Liver (tissue), 9 donors: Measurements from ENCODE around the gene PTPN14. TPM values are rescaled to one million over a fixed set of nuclear protein-coding genes. Genes with fewer than 3 reads are reported as not detected.

Source experiments
- DNase-seq: peaks from one replicate; pipeline ENCODE4 v3.0.0-alpha.2; 2017; ENCODE audit warnings: low spot score
- H3K27ac ChIP-seq, 2 donors: one replicate each; pipeline ENCODE4 v1.7.0; 2013; ENCODE audit warnings: inconsistent platforms in 2 of 2, low read length in 2 of 2, control low read depth in 1 of 2, low read depth in 1 of 2, mild to moderate bottlenecking in 1 of 2
- H3K27me3 ChIP-seq, 4 donors: one replicate each; pipeline versions ENCODE4 v1.6.1 to v1.7.0; 2013; ENCODE audit warnings: low read length in 3 of 4, inconsistent platforms in 1 of 4, mild to moderate bottlenecking in 1 of 4, moderate library complexity in 1 of 4; ENCODE audit not compliant: control insufficient read depth in 4 of 4, insufficient read depth in 4 of 4
- H3K36me3 ChIP-seq, 4 donors: one replicate each; pipeline versions ENCODE4 v1.6.1 to v1.7.0; 2013; ENCODE audit warnings: low read length in 3 of 4, mild to moderate bottlenecking in 3 of 4, low read depth in 1 of 4, moderate library complexity in 1 of 4; ENCODE audit not compliant: control insufficient read depth in 4 of 4, insufficient read depth in 3 of 4
- H3K4me1 ChIP-seq, 4 donors: one replicate each; pipeline versions ENCODE4 v1.6.1 to v1.7.0; 2013; ENCODE audit warnings: low read length in 3 of 4, mild to moderate bottlenecking in 3 of 4, moderate library complexity in 1 of 4; ENCODE audit not compliant: control insufficient read depth in 4 of 4, insufficient read depth in 4 of 4
- H3K4me3 ChIP-seq, 3 donors: one replicate each; pipeline versions ENCODE4 v1.6.1 to v1.7.0; 2013; ENCODE audit warnings: low read length in 3 of 3, control low read depth in 1 of 3, low read depth in 1 of 3, mild to moderate bottlenecking in 1 of 3
- H3K9ac ChIP-seq, 2 donors: one replicate each; pipeline ENCODE4 v1.7.0; 2013; ENCODE audit warnings: low read length in 2 of 2, mild to moderate bottlenecking in 2 of 2, moderate library complexity in 2 of 2, control low read depth in 1 of 2, low read depth in 1 of 2
- H3K9me3 ChIP-seq, 4 donors: one replicate each; pipeline versions ENCODE4 v1.6.1 to v1.7.0; 2013; ENCODE audit warnings: low read length in 3 of 4; ENCODE audit not compliant: control insufficient read depth in 4 of 4
- EGR1 ChIP-seq, 2 donors: IDR thresholded peaks; 2 replicates each; pipeline ENCODE4 v1.6.1; 2016 to 2018; ENCODE audit warnings: antibody characterized with exemption in 2 of 2, low read depth in 2 of 2
- FOXA1 ChIP-seq: IDR thresholded peaks from 2 replicates; pipeline ENCODE4 v1.6.1; 2016; ENCODE audit warnings: antibody characterized with exemption
- FOXA2 ChIP-seq: IDR thresholded peaks from 2 replicates; pipeline ENCODE4 v1.6.1; 2016; ENCODE audit warnings: antibody characterized with exemption
- GABPA ChIP-seq, 2 donors: IDR thresholded peaks in 1 of 2; conservative IDR thresholded peaks in 1 of 2; 2 replicates each; pipeline ENCODE4 v1.6.1; 2016; ENCODE audit warnings: antibody characterized with exemption in 2 of 2, mild to moderate bottlenecking in 1 of 2, moderate library complexity in 1 of 2
- HNF4A ChIP-seq, 2 donors: conservative IDR thresholded peaks; 2 replicates each; pipeline ENCODE4 v1.6.1; 2016; ENCODE audit warnings: antibody characterized with exemption in 2 of 2, mild to moderate bottlenecking in 2 of 2
- MAX ChIP-seq: IDR thresholded peaks from 2 replicates; pipeline ENCODE4 v1.6.1; 2016; ENCODE audit warnings: antibody characterized with exemption
- NR2F2 ChIP-seq: IDR thresholded peaks from 2 replicates; pipeline ENCODE4 v1.6.1; 2016; ENCODE audit warnings: antibody characterized with exemption
- RAD21 ChIP-seq, 2 donors: IDR thresholded peaks; 2 replicates each; pipeline ENCODE4 v1.6.1; 2016; ENCODE audit warnings: antibody characterized with exemption in 2 of 2, mild to moderate bottlenecking in 2 of 2
- RXRA ChIP-seq, 2 donors: IDR thresholded peaks; 2 replicates each; pipeline ENCODE4 v1.6.1; 2017 to 2018; ENCODE audit warnings: antibody characterized with exemption in 2 of 2, mild to moderate bottlenecking in 1 of 2
- SP1 ChIP-seq: IDR thresholded peaks from 2 replicates; pipeline ENCODE4 v1.6.1; 2018; ENCODE audit warnings: antibody characterized with exemption, mild to moderate bottlenecking
- TAF1 ChIP-seq: conservative IDR thresholded peaks from 2 replicates; pipeline ENCODE4 v1.6.1; 2016; ENCODE audit warnings: antibody characterized with exemption, mild to moderate bottlenecking
- YY1 ChIP-seq: IDR thresholded peaks from 2 replicates; pipeline ENCODE4 v1.6.1; 2016; ENCODE audit warnings: antibody characterized with exemption, mild to moderate bottlenecking
- WGBS: extraction: QIAGEN DNeasy Blood & Tissue Kit; methylation state at CpG from one replicate; pipeline ENCODE4 v1.1.7; 2013; 5-methylcytosine and 5-hydroxymethylcytosine counted together
- polyA plus RNA-seq, 2 donors: library from polyadenylated mRNA; stranded (reverse) in 1 of 2; unstranded in 1 of 2; fragments of 200-250 nt in 1 of 2; fragments of >200 nt in 1 of 2; fragmentation: Nextera tagmentation in 1 of 2; extraction: Ambion mirVana in 1 of 2; gene quantifications; one replicate each; pipeline versions ENCODE4 v1.2.1 to v1.2.3, GENCODE V29; 2013 to 2015
- total RNA-seq, 2 donors: library from RNA; depleted of rRNA; stranded (reverse); fragments of >200 nt; gene quantifications; one replicate each; pipeline ENCODE4 v1.2.3, GENCODE V29; 2014
- TF ChIP-seq, protein P1 (sequence below): IDR thresholded peaks from 2 replicates; pipeline ENCODE4 v1.6.1; 2016; ENCODE audit warnings: antibody characterized with exemption
- TF ChIP-seq, protein P2 (sequence below): IDR thresholded peaks from 2 replicates; pipeline ENCODE4 v1.6.1; 2016; ENCODE audit warnings: antibody characterized with exemption, mild to moderate bottlenecking
- TF ChIP-seq, protein P3 (sequence below): fragments of 150-350 bp; IDR thresholded peaks from 2 replicates; pipeline ENCODE4 v1.5.1; 2017; ENCODE audit warnings: improper control_type of control experiment, low read depth, low read length; ENCODE audit not compliant: missing input control
- TF ChIP-seq, protein P4 (sequence below): IDR thresholded peaks from 2 replicates; pipeline ENCODE4 v1.6.1; 2016; ENCODE audit warnings: antibody characterized with exemption
- donor health status: healthy.
- donor health status: healthy.
- donor health status: healthy.
- donor health status: healthy.
- donor health status: healthy.

The PTPN14 gene
- total and polyA plus RNA-seq, 4 donors = 0.54 to 3.2 (median 1.5) TPM

- Histone ChIP-seq H3K4me1 (no peaks in the 10 kb centered on the region), H3K27me3 (peaks cover 0 to 2% (median 0%) of the 10 kb centered on the region in 4 donors), H3K9me3 (no peaks in the 10 kb centered on the region), H3K9ac (no peak overlapping the region), H3K4me3 (no peak overlapping the region), H3K27ac (no peak overlapping the region), H3K36me3 (no peaks in the 10 kb centered on the region)
- no peak for DNase-seq
- TF ChIP-seq FOXA2 = no peak
- TF ChIP-seq, protein P1, sequence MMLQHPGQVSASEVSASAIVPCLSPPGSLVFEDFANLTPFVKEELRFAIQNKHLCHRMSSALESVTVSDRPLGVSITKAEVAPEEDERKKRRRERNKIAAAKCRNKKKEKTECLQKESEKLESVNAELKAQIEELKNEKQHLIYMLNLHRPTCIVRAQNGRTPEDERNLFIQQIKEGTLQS = no peak
- no peak for TF ChIP-seq GABPA (IDR thresholded peaks at IDR 0.05 in 1 of 2, conservative IDR thresholded peaks at IDR 0.05 in 1 of 2)
- TF ChIP-seq RAD21 (IDR thresholded peaks at IDR 0.05) = no peak
- WGBS = 77% methylated on average over 4 of the region's 4 CpGs
Observed at GRCh38 chr1:214404154-214404553, 147.2 kb downstream of the PTPN14 start.

GRCh38 chr1:214403431-214403830 is 148.0 kb downstream of the PTPN14 start:
- no peak for DNase-seq
- TF ChIP-seq YY1 = no peak
- no peak for TF ChIP-seq FOXA1
- TF ChIP-seq, protein P1 = no peak
- TF ChIP-seq GABPA (IDR thresholded peaks at IDR 0.05 in 1 of 2, conservative IDR thresholded peaks at IDR 0.05 in 1 of 2) = no peak
- TF ChIP-seq NR2F2 = no peak
- TF ChIP-seq HNF4A (conservative IDR thresholded peaks at IDR 0.05) = no peak

DNA sequence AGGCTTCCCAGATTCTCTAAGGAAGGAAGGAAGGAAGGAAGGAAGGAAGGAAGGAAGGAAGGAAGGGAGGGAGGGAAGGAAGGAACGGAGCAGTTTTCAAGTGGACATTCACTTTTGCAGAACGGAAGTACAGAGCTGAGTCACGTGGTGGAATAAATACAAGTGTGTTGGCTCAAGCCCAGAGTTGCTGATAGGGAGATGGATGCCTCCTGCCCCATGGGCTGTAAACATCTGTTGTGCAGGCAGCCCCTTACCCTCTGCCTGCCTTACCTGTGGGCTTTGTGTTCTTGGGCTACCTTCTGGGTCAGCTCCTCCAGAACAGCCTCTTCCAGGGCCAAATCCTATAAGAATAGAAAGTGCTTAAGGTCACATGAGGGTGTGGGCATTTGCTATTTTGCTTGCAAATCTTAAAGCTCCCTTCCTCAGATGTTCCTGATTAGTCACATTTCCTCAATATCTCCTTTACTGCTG is 148.8 kb downstream of the PTPN14 start:
- DNase-seq = no peak
- 56% methylated on average over 3 of the region's 3 CpGs for WGBS
- H3K4me3 ChIP-seq = no peak overlapping the region
- TF ChIP-seq, protein P2, sequence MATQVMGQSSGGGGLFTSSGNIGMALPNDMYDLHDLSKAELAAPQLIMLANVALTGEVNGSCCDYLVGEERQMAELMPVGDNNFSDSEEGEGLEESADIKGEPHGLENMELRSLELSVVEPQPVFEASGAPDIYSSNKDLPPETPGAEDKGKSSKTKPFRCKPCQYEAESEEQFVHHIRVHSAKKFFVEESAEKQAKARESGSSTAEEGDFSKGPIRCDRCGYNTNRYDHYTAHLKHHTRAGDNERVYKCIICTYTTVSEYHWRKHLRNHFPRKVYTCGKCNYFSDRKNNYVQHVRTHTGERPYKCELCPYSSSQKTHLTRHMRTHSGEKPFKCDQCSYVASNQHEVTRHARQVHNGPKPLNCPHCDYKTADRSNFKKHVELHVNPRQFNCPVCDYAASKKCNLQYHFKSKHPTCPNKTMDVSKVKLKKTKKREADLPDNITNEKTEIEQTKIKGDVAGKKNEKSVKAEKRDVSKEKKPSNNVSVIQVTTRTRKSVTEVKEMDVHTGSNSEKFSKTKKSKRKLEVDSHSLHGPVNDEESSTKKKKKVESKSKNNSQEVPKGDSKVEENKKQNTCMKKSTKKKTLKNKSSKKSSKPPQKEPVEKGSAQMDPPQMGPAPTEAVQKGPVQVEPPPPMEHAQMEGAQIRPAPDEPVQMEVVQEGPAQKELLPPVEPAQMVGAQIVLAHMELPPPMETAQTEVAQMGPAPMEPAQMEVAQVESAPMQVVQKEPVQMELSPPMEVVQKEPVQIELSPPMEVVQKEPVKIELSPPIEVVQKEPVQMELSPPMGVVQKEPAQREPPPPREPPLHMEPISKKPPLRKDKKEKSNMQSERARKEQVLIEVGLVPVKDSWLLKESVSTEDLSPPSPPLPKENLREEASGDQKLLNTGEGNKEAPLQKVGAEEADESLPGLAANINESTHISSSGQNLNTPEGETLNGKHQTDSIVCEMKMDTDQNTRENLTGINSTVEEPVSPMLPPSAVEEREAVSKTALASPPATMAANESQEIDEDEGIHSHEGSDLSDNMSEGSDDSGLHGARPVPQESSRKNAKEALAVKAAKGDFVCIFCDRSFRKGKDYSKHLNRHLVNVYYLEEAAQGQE = no peak
- TF ChIP-seq, protein P3, sequence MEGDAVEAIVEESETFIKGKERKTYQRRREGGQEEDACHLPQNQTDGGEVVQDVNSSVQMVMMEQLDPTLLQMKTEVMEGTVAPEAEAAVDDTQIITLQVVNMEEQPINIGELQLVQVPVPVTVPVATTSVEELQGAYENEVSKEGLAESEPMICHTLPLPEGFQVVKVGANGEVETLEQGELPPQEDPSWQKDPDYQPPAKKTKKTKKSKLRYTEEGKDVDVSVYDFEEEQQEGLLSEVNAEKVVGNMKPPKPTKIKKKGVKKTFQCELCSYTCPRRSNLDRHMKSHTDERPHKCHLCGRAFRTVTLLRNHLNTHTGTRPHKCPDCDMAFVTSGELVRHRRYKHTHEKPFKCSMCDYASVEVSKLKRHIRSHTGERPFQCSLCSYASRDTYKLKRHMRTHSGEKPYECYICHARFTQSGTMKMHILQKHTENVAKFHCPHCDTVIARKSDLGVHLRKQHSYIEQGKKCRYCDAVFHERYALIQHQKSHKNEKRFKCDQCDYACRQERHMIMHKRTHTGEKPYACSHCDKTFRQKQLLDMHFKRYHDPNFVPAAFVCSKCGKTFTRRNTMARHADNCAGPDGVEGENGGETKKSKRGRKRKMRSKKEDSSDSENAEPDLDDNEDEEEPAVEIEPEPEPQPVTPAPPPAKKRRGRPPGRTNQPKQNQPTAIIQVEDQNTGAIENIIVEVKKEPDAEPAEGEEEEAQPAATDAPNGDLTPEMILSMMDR = no peak
- TF ChIP-seq, protein P4, sequence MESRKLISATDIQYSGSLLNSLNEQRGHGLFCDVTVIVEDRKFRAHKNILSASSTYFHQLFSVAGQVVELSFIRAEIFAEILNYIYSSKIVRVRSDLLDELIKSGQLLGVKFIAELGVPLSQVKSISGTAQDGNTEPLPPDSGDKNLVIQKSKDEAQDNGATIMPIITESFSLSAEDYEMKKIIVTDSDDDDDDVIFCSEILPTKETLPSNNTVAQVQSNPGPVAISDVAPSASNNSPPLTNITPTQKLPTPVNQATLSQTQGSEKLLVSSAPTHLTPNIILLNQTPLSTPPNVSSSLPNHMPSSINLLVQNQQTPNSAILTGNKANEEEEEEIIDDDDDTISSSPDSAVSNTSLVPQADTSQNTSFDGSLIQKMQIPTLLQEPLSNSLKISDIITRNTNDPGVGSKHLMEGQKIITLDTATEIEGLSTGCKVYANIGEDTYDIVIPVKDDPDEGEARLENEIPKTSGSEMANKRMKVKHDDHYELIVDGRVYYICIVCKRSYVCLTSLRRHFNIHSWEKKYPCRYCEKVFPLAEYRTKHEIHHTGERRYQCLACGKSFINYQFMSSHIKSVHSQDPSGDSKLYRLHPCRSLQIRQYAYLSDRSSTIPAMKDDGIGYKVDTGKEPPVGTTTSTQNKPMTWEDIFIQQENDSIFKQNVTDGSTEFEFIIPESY = no peak
- TF ChIP-seq, protein P1 = no peak
- TF ChIP-seq MAX (no peak), SP1 (no peak), TAF1 (no peak), EGR1 (IDR thresholded peaks at IDR 0.05; ENCODE audit: low read depth in 2 of 2) (no peak), RXRA (IDR thresholded peaks at IDR 0.05) (no peak), NR2F2 (no peak)
- H3K9ac ChIP-seq = no peak overlapping the region
- H3K27me3 ChIP-seq = no peaks in the 10 kb centered on the region
- no peak overlapping the region for H3K27ac ChIP-seq
- no peaks in the 10 kb centered on the region for H3K9me3 ChIP-seq
- no peaks in the 10 kb centered on the region for H3K4me1 ChIP-seq
- no peaks in the 10 kb centered on the region for H3K36me3 ChIP-seq

More at GRCh38 chr1:214403431-214403830, 148.0 kb downstream of the PTPN14 start:
- H3K9me3 ChIP-seq = no peaks in the 10 kb centered on the region
- H3K27ac ChIP-seq = no peak overlapping the region
- H3K36me3 ChIP-seq = no peaks in the 10 kb centered on the region
- WGBS = 73% methylated on average over 5 of the region's 5 CpGs
- no peaks in the 10 kb centered on the region for H3K4me1 ChIP-seq
- no peak overlapping the region for H3K4me3 ChIP-seq
- peaks cover 0 to 2% (median 0%) of the 10 kb centered on the region in 4 donors for H3K27me3 ChIP-seq
- H3K9ac ChIP-seq = no peak overlapping the region
